Uterus (tissue), 4 donors: ENCODE results near the gene NCL. TPM values are rescaled to one million over a fixed set of nuclear protein-coding genes. Genes with fewer than 3 reads are reported as not detected.
A peak's percentile ranks its signal among the peaks of the same experiment; 100 is the strongest.
"Not testable (repeated sequence)": the region's sequence is repeated elsewhere in the genome, so short reads cannot be mapped to it uniquely, and the experiment has no call there.

Experiments
- DNase-seq, 2 donors: peaks; one replicate each; pipeline ENCODE4 v3.0.0-alpha.2; 2019 to 2020
- H3K27ac ChIP-seq, 2 donors: fragments of 200-600 bp; sonication (generic); 1 replicate in 1 of 2; 2 replicates in 1 of 2; pipeline ENCODE4 v1.5.1; 2016 to 2018
- H3K27me3 ChIP-seq, 2 donors: fragments of 200-600 bp; sonication (generic); one replicate each; pipeline ENCODE4 v1.5.1; 2018 to 2019; ENCODE audit warnings: control low read depth in 1 of 2
- H3K36me3 ChIP-seq, 2 donors: fragments of 200-600 bp; sonication (generic); one replicate each; pipeline ENCODE4 v1.5.1; 2019; ENCODE audit warnings: control low read depth in 1 of 2
- H3K4me1 ChIP-seq, 2 donors: fragments of 200-600 bp; sonication (generic); one replicate each; pipeline ENCODE4 v1.5.1; 2018 to 2019; ENCODE audit warnings: control low read depth in 1 of 2
- H3K4me3 ChIP-seq, 2 donors: fragments of 200-600 bp; sonication (generic); 1 replicate in 1 of 2; 2 replicates in 1 of 2; pipeline ENCODE4 v1.5.1; 2018 to 2019; ENCODE audit warnings: mild to moderate bottlenecking in 1 of 2
- H3K9me3 ChIP-seq, 2 donors: fragments of 200-600 bp; sonication (generic); one replicate each; pipeline ENCODE4 v1.5.1; 2019; ENCODE audit warnings: control low read depth in 1 of 2
- POLR2A ChIP-seq, 2 donors: fragments of 450-650 bp; IDR thresholded peaks; one replicate each; pipeline ENCODE4 v1.6.1; 2016; ENCODE audit warnings: antibody characterized with exemption in 2 of 2, mild to moderate bottlenecking in 1 of 2, moderate library complexity in 1 of 2
- intact Hi-C: fragments of 100-400 bp; cut with DNase I; formaldehyde crosslinking; loops from one replicate; pipeline ENCODE4 v1.15.1; 2023; ENCODE audit warnings: low total_unique reads
- total RNA-seq, 4 donors: library from RNA; depleted of rRNA in 3 of 4; stranded (reverse); fragments of >200 nt in 3 of 4; gene quantifications; one replicate each; pipeline versions ENCODE4 v1.1.0 to v1.2.4, GENCODE V29; 2014 to 2023
- TF ChIP-seq, protein P1 (sequence below), 4 experiments: fragments of 200-600 bp in 2 of 4; fragments of 450-650 bp in 2 of 4; sonication (generic) in 2 of 4; IDR thresholded peaks; one replicate each; pipeline ENCODE4 v1.5.1; 2016 to 2019; ENCODE audit warnings: antibody characterized with exemption in 4 of 4, mild to moderate bottlenecking in 2 of 4, moderate library complexity in 1 of 4
- donor health status: DM: yes; HTN: yes; CAD: no.

NCL gene
- total RNA-seq, 4 donors from 2014 or later: 68.8 to 429 (median 129) TPM

DNA sequence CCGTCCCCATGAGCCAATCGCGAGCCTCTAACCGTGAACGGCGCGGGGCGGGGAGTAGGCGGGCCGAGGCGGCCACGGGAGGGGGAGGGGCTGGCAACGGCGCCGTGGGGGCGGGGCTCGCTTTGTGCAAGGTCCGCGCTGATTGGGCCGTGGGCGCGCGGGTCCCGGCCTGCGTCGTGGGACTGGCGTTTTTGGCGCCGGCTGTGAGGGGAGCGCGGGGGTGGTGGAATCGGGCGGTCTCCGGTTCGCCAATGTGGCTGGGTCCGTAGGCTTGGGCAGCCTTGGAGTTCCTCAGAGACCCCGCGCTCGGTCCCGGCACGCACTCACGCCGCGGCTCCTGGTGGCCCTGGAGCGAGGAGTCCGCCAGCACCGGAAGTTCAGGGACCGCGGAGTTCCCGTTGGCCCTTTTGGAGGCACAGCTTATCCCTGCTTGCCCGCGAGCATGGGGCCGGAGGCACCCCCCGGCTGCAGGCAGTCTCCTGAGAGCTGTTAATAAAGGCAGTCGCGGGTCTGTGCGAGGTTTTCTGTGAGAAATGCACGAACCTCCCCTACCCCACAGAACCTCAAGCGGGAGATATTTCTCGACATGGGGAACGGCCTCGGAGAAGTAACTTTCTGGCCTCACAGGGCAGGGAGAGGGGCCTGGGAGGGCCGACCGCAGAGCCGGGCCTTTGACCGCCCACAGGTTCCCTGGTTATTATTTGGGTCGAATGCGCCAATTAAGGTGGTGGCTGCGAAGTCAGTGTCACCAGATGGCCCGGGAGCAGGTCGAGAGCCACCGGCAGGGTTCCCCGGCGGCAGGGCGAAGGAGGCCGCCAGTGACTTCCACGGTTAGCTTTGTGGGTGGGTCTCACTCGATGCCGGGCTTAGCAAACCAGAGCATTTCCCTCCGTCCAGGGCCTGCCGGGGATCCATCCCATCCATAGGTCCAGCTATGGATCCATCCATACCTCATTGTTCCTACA is 574 bp upstream of the NCL start:
- no peaks in the 10 kb centered on the region for H3K36me3 ChIP-seq
- no peak for TF ChIP-seq POLR2A (IDR thresholded peaks at IDR 0.05)
- TF ChIP-seq, protein P1, sequence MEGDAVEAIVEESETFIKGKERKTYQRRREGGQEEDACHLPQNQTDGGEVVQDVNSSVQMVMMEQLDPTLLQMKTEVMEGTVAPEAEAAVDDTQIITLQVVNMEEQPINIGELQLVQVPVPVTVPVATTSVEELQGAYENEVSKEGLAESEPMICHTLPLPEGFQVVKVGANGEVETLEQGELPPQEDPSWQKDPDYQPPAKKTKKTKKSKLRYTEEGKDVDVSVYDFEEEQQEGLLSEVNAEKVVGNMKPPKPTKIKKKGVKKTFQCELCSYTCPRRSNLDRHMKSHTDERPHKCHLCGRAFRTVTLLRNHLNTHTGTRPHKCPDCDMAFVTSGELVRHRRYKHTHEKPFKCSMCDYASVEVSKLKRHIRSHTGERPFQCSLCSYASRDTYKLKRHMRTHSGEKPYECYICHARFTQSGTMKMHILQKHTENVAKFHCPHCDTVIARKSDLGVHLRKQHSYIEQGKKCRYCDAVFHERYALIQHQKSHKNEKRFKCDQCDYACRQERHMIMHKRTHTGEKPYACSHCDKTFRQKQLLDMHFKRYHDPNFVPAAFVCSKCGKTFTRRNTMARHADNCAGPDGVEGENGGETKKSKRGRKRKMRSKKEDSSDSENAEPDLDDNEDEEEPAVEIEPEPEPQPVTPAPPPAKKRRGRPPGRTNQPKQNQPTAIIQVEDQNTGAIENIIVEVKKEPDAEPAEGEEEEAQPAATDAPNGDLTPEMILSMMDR (IDR thresholded peaks at IDR 0.05): peak in 1 of 4 experiments; percentile 29
- peak overlapping the region; percentile 89 for H3K4me3 ChIP-seq
- peaks cover 4 to 8% of the 10 kb centered on the region in 2 donors for H3K4me1 ChIP-seq
- intact Hi-C loops: no loop called here
- H3K27me3 ChIP-seq: no peaks in the 10 kb centered on the region
- peak; percentile 98 for DNase-seq
- no peaks in the 10 kb centered on the region for H3K9me3 ChIP-seq
- H3K27ac ChIP-seq: peak overlapping the region; percentile 93 to 99

DNA sequence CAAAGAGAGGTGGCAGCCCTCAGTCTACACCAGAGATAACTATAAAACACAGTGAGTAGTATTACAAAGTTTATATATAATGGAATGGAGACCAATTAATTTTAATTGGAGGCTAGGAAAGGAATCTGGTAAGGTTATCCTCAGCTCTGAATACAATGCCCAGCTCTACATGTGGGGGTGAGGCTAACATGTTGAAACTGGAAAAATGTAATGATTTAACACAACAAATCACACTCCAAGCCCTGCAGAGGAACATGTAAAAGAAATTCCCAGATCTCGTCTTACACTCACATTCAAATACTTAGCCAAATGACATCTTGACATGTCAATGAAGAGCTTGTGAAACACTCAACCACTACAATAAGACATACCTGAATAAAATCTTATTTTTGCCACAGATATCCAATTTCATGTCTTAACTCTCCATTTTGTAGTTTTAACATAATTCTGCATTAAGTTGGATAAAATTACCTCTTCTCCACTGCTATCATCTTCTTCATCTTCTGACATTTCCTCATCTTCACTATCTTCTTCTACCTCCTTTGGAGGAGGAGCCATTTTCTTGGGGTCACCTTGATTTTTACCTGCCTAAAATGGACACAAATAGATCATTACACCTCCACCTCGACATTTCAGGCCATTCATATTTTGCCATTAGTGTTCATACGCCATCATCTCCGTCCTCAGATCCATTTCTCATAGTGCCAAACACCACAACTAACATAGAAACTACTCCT is 1.4 kb downstream of the NCL start:
- intact Hi-C loops: no loop called here
- H3K27ac ChIP-seq: peak overlapping the region; percentile 93 to 99
- peak overlapping the region; percentile 70 to 89 for H3K4me3 ChIP-seq
- no peaks in the 10 kb centered on the region for H3K36me3 ChIP-seq
- no peak for TF ChIP-seq POLR2A (IDR thresholded peaks at IDR 0.05)
- TF ChIP-seq, protein P1 (IDR thresholded peaks at IDR 0.05): no peak
- H3K27me3 ChIP-seq: no peaks in the 10 kb centered on the region
- H3K4me1 ChIP-seq: peaks cover 4 to 8% of the 10 kb centered on the region in 2 donors
- DNase-seq: no peak
- H3K9me3 ChIP-seq: no peaks in the 10 kb centered on the region

DNA sequence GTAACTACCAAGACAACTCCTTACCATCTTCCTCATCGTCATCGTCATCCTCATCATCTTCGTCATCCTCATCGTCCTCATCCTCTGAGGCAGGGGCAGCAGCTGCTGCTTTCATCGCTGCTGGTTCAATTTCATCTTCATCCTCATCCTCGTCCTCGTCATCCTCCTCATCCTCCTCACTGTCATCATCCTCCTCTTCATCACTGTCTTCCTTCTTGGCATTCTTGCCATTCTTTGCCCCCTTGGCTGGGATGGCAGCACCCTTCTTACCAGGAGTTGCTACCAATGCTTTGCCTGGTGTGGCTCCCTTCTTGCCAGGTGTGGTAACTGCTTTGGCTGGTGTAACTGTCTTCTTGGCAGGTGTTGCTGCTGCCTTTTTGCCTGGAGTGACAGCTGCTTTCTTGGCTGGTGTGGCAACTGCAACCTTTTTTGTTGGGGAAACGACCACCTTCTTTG is 2.7 kb downstream of the NCL start:
- no peak for DNase-seq
- H3K4me1 ChIP-seq: peaks cover 4 to 8% of the 10 kb centered on the region in 2 donors
- H3K27me3 ChIP-seq: no peaks in the 10 kb centered on the region
- H3K9me3 ChIP-seq: no peaks in the 10 kb centered on the region
- intact Hi-C loops: no loop called here
- no peaks in the 10 kb centered on the region for H3K36me3 ChIP-seq
- no peak overlapping the region for H3K4me3 ChIP-seq
- TF ChIP-seq POLR2A (IDR thresholded peaks at IDR 0.05): no peak
- TF ChIP-seq, protein P1 (IDR thresholded peaks at IDR 0.05): no peak
- H3K27ac ChIP-seq: no peak overlapping the region

DNA sequence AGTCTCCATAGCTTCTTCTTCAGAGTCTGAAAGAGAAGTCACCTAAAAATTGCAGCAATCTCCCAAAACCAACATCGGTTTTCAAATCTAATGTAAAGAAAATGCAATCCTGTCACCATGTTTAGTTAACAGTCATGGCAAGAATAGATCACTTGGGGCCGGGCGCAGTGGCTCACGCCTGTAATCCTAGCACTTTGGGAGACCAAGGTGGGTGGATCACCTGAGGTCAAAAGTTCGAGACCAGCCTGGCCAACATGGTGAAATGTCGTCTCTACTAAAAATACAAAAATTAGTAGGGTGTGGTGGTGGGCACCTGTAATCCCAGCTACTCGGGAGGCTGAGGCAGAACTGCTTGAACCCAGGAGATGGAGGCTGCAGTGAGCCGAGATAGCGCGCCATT is 3.4 kb downstream of the NCL start:
- intact Hi-C loops, H3K36me3 ChIP-seq, H3K9me3 ChIP-seq, H3K27ac ChIP-seq, H3K27me3 ChIP-seq, H3K4me3 ChIP-seq, DNase-seq, H3K4me1 ChIP-seq: not testable (repeated sequence)

DNA sequence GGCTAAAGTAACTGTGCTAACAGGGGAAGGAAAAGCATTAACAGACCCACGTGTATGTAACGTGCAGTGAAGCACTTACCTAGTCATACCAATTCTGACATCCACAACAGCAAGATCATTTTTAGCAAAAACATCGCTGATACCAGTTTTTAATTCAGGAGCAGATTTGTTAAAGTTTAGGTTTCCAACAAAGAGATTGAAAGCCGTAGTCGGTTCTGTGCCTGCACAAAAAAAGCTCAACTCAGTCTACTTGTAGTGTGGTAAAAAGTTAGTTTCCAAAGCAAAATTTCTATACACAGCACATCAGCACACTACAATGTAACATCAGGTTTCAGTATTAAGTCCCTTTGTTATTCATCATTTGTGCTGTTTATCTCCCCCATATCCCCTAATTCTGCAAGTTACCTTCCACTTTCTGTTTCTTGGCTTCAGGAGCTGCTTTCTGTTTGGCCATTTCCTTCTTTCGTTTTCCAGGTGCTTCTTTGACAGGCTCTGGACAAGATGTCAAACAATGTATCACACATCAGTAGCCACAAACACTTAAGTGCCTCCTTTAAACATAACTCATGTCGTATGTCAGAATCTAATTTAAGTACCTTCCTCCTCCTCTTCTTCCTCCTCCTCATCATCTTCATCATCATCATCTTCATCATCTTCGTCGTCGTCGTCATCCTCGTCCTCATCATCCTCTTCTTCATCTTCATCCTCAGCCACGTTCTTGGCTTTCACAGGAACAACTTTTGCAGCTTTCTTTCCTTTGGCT is 4.0 kb downstream of the NCL start:
- no peak for DNase-seq
- intact Hi-C loops: no loop called here
- Histone ChIP-seq H3K9me3 (no peaks in the 10 kb centered on the region), H3K27me3 (no peaks in the 10 kb centered on the region), H3K27ac (no peak overlapping the region), H3K4me3 (no peak overlapping the region), H3K4me1 (peaks cover 4 to 8% of the 10 kb centered on the region in 2 donors), H3K36me3 (no peaks in the 10 kb centered on the region)
- TF ChIP-seq, protein P1 (IDR thresholded peaks at IDR 0.05): no peak
- no peak for TF ChIP-seq POLR2A (IDR thresholded peaks at IDR 0.05)
